ENCODE measurements around the gene SEC14L5. TPM values are rescaled to one million over a fixed set of nuclear protein-coding genes. Genes with fewer than 3 reads are reported as not detected.

Gene SEC14L5
- total RNA-seq, 2 donors from 2014 or later, result 0.22 to 0.33 TPM

- peaks cover 10% of the 10 kb centered on the region for H3K27me3 ChIP-seq (ENCODE audit: control insufficient read depth, insufficient read depth, low read length, poor library complexity, severe bottlenecking)
- no peaks in the 10 kb centered on the region for H3K9me3 ChIP-seq (ENCODE audit: control insufficient read depth, low read length)
- TF ChIP-seq CTCF (conservative IDR thresholded peaks at IDR 0.05), result no peak
- Mint-ChIP-seq H3K27me3 (ENCODE audit: insufficient read depth) (peaks cover 28% of the 10 kb centered on the region), H3K9me3 (no peaks in the 10 kb centered on the region), H3K4me1 (peaks cover 5% of the 10 kb centered on the region), H3K27ac (no peak overlapping the region), H3K4me3 (no peak overlapping the region), H3K36me3 (ENCODE audit: low read depth) (no peaks in the 10 kb centered on the region)
- no peak overlapping the region for H3K9ac ChIP-seq (ENCODE audit: extremely low read depth, low read length, poor library complexity, severe bottlenecking)
- H3K4me1 ChIP-seq (ENCODE audit: control insufficient read depth, insufficient read depth, low read length), result no peaks in the 10 kb centered on the region
- WGBS, 2 experiments (ENCODE audit: insufficient coverage in 1 of 2, insufficient read length in 1 of 2), result 87 to 98% methylated on average over 8 to 10 of the region's 10 CpGs
- no peak for DNase-seq
- no peak overlapping the region for H3K4me3 ChIP-seq (ENCODE audit: low read length)
- H3K27ac ChIP-seq (ENCODE audit: low read depth, low read length), result no peak overlapping the region
- H3K36me3 ChIP-seq (ENCODE audit: control insufficient read depth, insufficient read depth, low read length), result no peaks in the 10 kb centered on the region
Measured at GRCh38 chr16:5045499-5046115, 87.5 kb downstream of the SEC14L5 start.

GRCh38 chr16:5046914-5047313 is 88.8 kb downstream of the SEC14L5 start:
- WGBS, 2 experiments (ENCODE audit: insufficient coverage in 1 of 2, insufficient read length in 1 of 2), result 77% methylated on average over 2 of the region's 2 CpGs; no CpG with 5 or more reads in 1 of the 2 experiments
- no peaks in the 10 kb centered on the region for H3K36me3 ChIP-seq (ENCODE audit: control insufficient read depth, insufficient read depth, low read length)
- H3K4me3 ChIP-seq (ENCODE audit: low read length), result no peak overlapping the region
- H3K4me3 Mint-ChIP-seq, result no peak overlapping the region
- no peaks in the 10 kb centered on the region for H3K9me3 ChIP-seq (ENCODE audit: control insufficient read depth, low read length)
- H3K27ac ChIP-seq (ENCODE audit: low read depth, low read length), result no peak overlapping the region
- no peak overlapping the region for H3K9ac ChIP-seq (ENCODE audit: extremely low read depth, low read length, poor library complexity, severe bottlenecking)
- no peaks in the 10 kb centered on the region for H3K4me1 ChIP-seq (ENCODE audit: control insufficient read depth, insufficient read depth, low read length)
- peaks cover 5% of the 10 kb centered on the region for H3K4me1 Mint-ChIP-seq
- H3K27me3 ChIP-seq (ENCODE audit: control insufficient read depth, insufficient read depth, low read length, poor library complexity, severe bottlenecking), result peaks cover 3% of the 10 kb centered on the region
- H3K27me3 Mint-ChIP-seq (ENCODE audit: insufficient read depth), result peaks cover 17% of the 10 kb centered on the region
- no peak overlapping the region for H3K27ac Mint-ChIP-seq
- DNase-seq, result no peak
- H3K9me3 Mint-ChIP-seq, result no peaks in the 10 kb centered on the region
- no peaks in the 10 kb centered on the region for H3K36me3 Mint-ChIP-seq (ENCODE audit: low read depth)
- no peak for TF ChIP-seq CTCF (conservative IDR thresholded peaks at IDR 0.05)

GRCh38 chr16:5054876-5055865 is 97.0 kb downstream of the SEC14L5 start:
- Mint-ChIP-seq H3K4me3 (no peak overlapping the region), H3K27me3 (ENCODE audit: insufficient read depth) (peaks cover 4% of the 10 kb centered on the region), H3K9me3 (no peaks in the 10 kb centered on the region), H3K27ac (no peak overlapping the region), H3K36me3 (ENCODE audit: low read depth) (no peaks in the 10 kb centered on the region), H3K4me1 (peaks cover 2% of the 10 kb centered on the region)
- H3K27me3 ChIP-seq (ENCODE audit: control insufficient read depth, insufficient read depth, low read length, poor library complexity, severe bottlenecking), result no peaks in the 10 kb centered on the region
- no peak for DNase-seq
- 92 to 95% methylated on average over 6 to 16 of the region's 16 CpGs for WGBS, 2 experiments (ENCODE audit: insufficient coverage in 1 of 2, insufficient read length in 1 of 2)
- H3K4me3 ChIP-seq (ENCODE audit: low read length), result no peak overlapping the region
- no peaks in the 10 kb centered on the region for H3K9me3 ChIP-seq (ENCODE audit: control insufficient read depth, low read length)
- no peaks in the 10 kb centered on the region for H3K4me1 ChIP-seq (ENCODE audit: control insufficient read depth, insufficient read depth, low read length)
- no peak overlapping the region for H3K9ac ChIP-seq (ENCODE audit: extremely low read depth, low read length, poor library complexity, severe bottlenecking)
- no peak for TF ChIP-seq CTCF (conservative IDR thresholded peaks at IDR 0.05)
- no peak overlapping the region for H3K27ac ChIP-seq (ENCODE audit: low read depth, low read length)
- no peaks in the 10 kb centered on the region for H3K36me3 ChIP-seq (ENCODE audit: control insufficient read depth, insufficient read depth, low read length)
